ENCODE measurements around the gene MANSC1.

Gene MANSC1

DNA sequence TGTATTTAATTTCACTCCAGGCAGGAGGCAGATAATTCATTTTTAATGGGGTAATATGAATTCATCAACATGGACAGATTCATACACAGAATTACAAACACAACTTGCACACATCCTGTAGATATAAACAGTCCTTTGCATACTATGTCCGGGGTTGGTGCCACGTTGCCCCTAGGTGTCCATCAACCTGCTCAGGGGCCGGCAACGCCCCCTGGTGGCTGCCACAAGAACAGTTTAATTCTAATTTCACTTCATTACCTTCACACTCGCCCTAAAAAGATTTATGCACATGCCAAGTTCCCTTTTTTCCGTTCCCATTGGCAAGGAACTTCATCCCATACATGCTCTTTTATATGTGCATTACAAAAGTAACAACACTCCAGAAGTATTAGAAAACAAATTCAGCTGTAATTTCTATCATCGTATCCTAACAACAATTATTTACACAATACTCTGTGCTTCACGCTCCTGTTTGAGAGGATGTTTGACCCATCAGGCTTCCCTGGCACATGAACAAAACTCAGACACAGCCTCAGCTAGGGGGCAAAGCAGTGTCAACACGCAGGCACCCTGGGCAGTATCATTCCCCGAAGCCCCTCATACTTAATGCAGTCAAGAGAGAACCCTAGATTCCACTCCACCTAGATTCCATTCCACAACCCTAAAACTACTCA lies 15.5 kb downstream of the MANSC1 start:
- no peak overlapping the region for H3K4me3 ChIP-seq (replicated peaks in 1 of 2; ENCODE audit: low read depth in 2 of 2, low read length in 2 of 2)
- TF ChIP-seq CTCF (IDR thresholded peaks at IDR 0.05; ENCODE audit: low read depth, low read length), result peak; percentile 74
- DNase-seq (ENCODE audit: low read depth in 2 of 2), result peak; percentile 57 to 59

DNA sequence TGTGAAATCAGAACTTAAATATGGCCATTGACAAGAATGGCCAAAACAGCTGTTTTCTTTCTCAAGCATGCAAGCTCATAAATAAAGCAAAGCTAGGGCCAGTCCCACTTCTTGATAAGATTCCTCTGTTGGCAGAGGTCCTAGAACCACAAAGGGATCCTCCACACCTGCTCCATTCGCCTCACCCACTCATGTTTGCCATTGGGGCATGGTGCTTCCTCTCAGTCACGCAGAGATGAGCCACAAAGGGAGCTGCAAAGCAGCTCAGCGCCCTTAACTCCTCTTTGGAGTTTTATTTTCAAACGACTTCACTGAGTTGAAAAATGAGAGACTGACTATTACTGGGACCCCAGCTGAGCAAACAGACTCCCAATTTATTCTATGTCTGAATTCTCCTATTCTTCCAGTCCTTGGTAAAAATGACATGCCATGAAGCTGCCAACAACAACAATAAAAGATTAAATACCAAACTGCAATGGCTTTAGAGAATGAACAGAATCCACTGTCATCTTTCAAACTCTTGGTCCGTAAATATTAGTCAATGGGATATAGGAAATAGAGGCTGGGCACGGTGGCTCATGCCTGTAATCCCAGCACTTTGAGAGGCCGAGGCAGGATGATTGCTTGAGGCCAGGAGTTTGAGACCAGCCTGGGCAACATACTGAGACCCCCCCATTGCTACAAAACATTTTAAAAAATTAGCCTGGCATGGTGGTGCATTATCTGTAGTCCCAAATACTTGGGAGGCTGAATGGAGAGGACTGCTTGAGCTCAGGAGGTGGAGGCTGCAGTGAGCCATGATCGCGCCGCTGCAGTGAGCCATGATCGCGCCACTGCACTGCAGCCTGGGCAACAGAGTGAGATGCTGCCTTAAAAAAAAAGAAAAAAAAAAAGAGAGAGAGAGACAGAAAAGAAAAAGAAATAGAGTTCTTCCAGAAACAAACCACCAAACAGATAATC lies 16.4 kb downstream of the MANSC1 start:
- peak; percentile 59 to 70 for DNase-seq (ENCODE audit: low read depth in 2 of 2)
- no peak overlapping the region for H3K4me3 ChIP-seq (replicated peaks in 1 of 2; ENCODE audit: low read depth in 2 of 2, low read length in 2 of 2)
- TF ChIP-seq CTCF (IDR thresholded peaks at IDR 0.05; ENCODE audit: low read depth, low read length), result no peak

- no peak overlapping the region for H3K4me3 ChIP-seq (replicated peaks in 1 of 2; ENCODE audit: low read depth in 2 of 2, low read length in 2 of 2)
- no peak for DNase-seq (ENCODE audit: low read depth in 2 of 2)
- no peak for TF ChIP-seq CTCF (IDR thresholded peaks at IDR 0.05; ENCODE audit: low read depth, low read length)
These were observed 18.1 kb downstream of the MANSC1 start for GRCh38 chr12:12331896-12332295.

GRCh38 chr12:12331244-12331771 lies 18.7 kb downstream of the MANSC1 start:
- no peak for DNase-seq (ENCODE audit: low read depth in 2 of 2)
- TF ChIP-seq CTCF (IDR thresholded peaks at IDR 0.05; ENCODE audit: low read depth, low read length), result no peak
- H3K4me3 ChIP-seq (replicated peaks in 1 of 2; ENCODE audit: low read depth in 2 of 2, low read length in 2 of 2), result no peak overlapping the region

GRCh38 chr12:12327802-12328201 lies 22.2 kb downstream of the MANSC1 start:
- peak; percentile 47 for TF ChIP-seq CTCF (IDR thresholded peaks at IDR 0.05; ENCODE audit: low read depth, low read length)
- DNase-seq (ENCODE audit: low read depth in 2 of 2), result peak; percentile 80 to 82
- H3K4me3 ChIP-seq (replicated peaks in 1 of 2; ENCODE audit: low read depth in 2 of 2, low read length in 2 of 2), result no peak overlapping the region

DNA sequence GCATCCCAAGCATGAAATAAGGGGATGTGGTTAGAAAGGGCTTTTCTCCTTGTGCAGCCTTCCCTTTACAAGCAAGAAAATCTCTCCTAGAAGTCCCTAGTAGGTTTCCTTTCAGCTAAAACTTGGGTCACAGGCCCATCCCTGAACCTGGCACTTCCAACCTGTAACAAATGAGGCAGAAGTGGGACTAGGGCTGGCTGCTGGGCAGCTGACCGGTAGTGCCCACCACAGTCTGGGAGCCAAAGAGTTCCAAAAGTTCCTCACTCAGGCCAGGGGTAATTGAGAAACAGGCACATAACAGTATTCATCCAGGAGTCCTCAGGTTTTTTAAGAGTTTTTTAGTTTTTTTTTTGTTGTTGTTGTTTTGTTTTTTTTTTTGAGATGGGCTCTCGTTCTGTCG lies 23.8 kb downstream of the MANSC1 start:
- no peak for DNase-seq (ENCODE audit: low read depth in 2 of 2)
- H3K4me3 ChIP-seq (replicated peaks in 1 of 2; ENCODE audit: low read depth in 2 of 2, low read length in 2 of 2), result no peak overlapping the region
- no peak for TF ChIP-seq CTCF (IDR thresholded peaks at IDR 0.05; ENCODE audit: low read depth, low read length)

All from cardiac fibroblast (primary cell).